ENCODE measurements around the gene TRAK2.
"Not testable (repeated sequence)": the region's sequence is repeated elsewhere in the genome, so short reads cannot be mapped to it uniquely, and the experiment has no call there.

TRAK2 gene

GRCh38 chr2:201451292-201452057 lies at the start of gene TRAK2, which contains the start of gene STRADB:
TRAK2 (minus strand) TSS chr2:201451458; CDS start chr2:201420507, 30,951 bp downstream.
STRADB (plus strand) TSS chr2:201451740; CDS start chr2:201454841, 3,101 bp downstream.
- DNase-seq (ENCODE audit: low read depth, low spot score), result peak; percentile 67

GRCh38 chr2:201500534-201500933 lies 49.3 kb upstream of the TRAK2 start:
- no peak for DNase-seq (ENCODE audit: low read depth, low spot score)

- DNase-seq (ENCODE audit: low read depth, low spot score), result no peak
Observed at GRCh38 chr2:201496785-201497184, 45.5 kb upstream of the TRAK2 start.

- DNase-seq (ENCODE audit: low read depth, low spot score), result no peak
Observed at GRCh38 chr2:201490291-201490690, 39.0 kb upstream of the TRAK2 start.

GRCh38 chr2:201484805-201485204 lies 33.5 kb upstream of the TRAK2 start:
- no peak for DNase-seq (ENCODE audit: low read depth, low spot score)

GRCh38 chr2:201483758-201484157 lies 32.5 kb upstream of the TRAK2 start:
- DNase-seq (ENCODE audit: low read depth, low spot score), result not testable (repeated sequence)

GRCh38 chr2:201483342-201483741 lies 32.1 kb upstream of the TRAK2 start:
- DNase-seq (ENCODE audit: low read depth, low spot score), result no peak

- DNase-seq (ENCODE audit: low read depth, low spot score), result no peak
Observed at GRCh38 chr2:201482543-201482942, 31.3 kb upstream of the TRAK2 start.

GRCh38 chr2:201472411-201472810 lies 21.2 kb upstream of the TRAK2 start:
- DNase-seq (ENCODE audit: low read depth, low spot score), result no peak

- no peak for DNase-seq (ENCODE audit: low read depth, low spot score)
Observed at GRCh38 chr2:201471732-201472393, 20.6 kb upstream of the TRAK2 start.

GRCh38 chr2:201470821-201471731 lies 19.8 kb upstream of the TRAK2 start:
- no peak for DNase-seq (ENCODE audit: low read depth, low spot score)

- DNase-seq (ENCODE audit: low read depth, low spot score), result no peak
Observed at GRCh38 chr2:201467666-201468065, 16.4 kb upstream of the TRAK2 start.

- DNase-seq (ENCODE audit: low read depth, low spot score), result no peak
Observed at GRCh38 chr2:201466050-201466675, 14.9 kb upstream of the TRAK2 start.

- DNase-seq (ENCODE audit: low read depth, low spot score), result no peak
Observed at GRCh38 chr2:201465524-201465971, 14.3 kb upstream of the TRAK2 start.

GRCh38 chr2:201464547-201464946 lies 13.3 kb upstream of the TRAK2 start:
- DNase-seq (ENCODE audit: low read depth, low spot score), result no peak

- DNase-seq (ENCODE audit: low read depth, low spot score), result no peak
Observed at GRCh38 chr2:201460532-201460931, 9.3 kb upstream of the TRAK2 start.

GRCh38 chr2:201458381-201458780 lies 7.1 kb upstream of the TRAK2 start:
- no peak for DNase-seq (ENCODE audit: low read depth, low spot score)

GRCh38 chr2:201452922-201453643 lies 1.8 kb upstream of the TRAK2 start:
- DNase-seq (ENCODE audit: low read depth, low spot score), result no peak

- DNase-seq (ENCODE audit: low read depth, low spot score), result no peak
Observed at GRCh38 chr2:201452058-201452921, 1.0 kb upstream of the TRAK2 start.

- no peak for DNase-seq (ENCODE audit: low read depth, low spot score)
Observed at GRCh38 chr2:201450954-201451291, 335 bp downstream of the TRAK2 start.

Measured in brain pericyte (primary cell).